ENCODE data around the gene GRK5. TPM values are rescaled to one million over a fixed set of nuclear protein-coding genes. Genes with fewer than 3 reads are reported as not detected.

GRK5 gene
- total RNA-seq, 1 experiment from 2014 or later: 1.2 TPM

DNA sequence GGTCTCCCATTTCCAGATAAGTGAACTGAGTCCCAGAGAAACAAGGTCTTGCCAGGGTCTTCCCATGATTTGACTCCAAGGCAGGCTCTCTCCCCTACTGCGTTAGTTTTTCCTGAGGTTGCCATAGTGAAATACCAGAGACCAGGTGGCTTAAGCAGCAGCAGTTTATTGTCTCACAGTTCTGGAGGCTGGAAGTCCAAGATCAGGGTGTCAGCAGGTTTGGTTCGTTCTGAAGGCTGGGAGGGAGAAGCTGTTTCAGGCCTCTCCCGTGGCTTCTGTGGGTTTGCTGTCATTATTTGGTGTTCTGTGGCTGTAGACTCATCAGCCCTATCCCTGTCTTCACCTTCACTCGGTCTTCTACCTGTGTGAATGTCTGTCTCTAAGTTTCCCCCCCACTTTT, 129.9 kb downstream of the GRK5 start:
- H3K23me2 ChIP-seq (ENCODE audit: insufficient read length, low read depth, low read length, poor library complexity, severe bottlenecking): no peaks in the 10 kb centered on the region
- H3K18ac ChIP-seq (ENCODE audit: insufficient read length, low read depth, low read length): no peak overlapping the region
- no peak for TF ChIP-seq CTCF (conservative IDR thresholded peaks at IDR 0.05)
- H3K27me3 ChIP-seq (ENCODE audit: insufficient read depth, low read length): no peaks in the 10 kb centered on the region
- H3K23ac ChIP-seq (ENCODE audit: insufficient read length, low read depth, low read length): no peak overlapping the region
- no peak overlapping the region for H2AK5ac ChIP-seq (ENCODE audit: insufficient read length, low read length)
- no peaks in the 10 kb centered on the region for H3K79me2 ChIP-seq (ENCODE audit: insufficient read depth, low read length)
- no peak overlapping the region for H2BK5ac ChIP-seq (ENCODE audit: insufficient read length, low read length)
- no peak overlapping the region for H4K5ac ChIP-seq (ENCODE audit: insufficient read length, low read depth, low read length)
- H4K20me1 ChIP-seq (ENCODE audit: control insufficient read depth, insufficient read depth, insufficient read length): no peaks in the 10 kb centered on the region
- Mint-ChIP-seq H3K27me3 (ENCODE audit: low read depth) (peaks cover 2% of the 10 kb centered on the region; the same call in 1 of the 2 replicates), H3K4me1 (peaks cover 0 to 5% of the 10 kb centered on the region in 2 experiments; a peak in 2 of 4 replicates), H3K36me3 (ENCODE audit: insufficient read depth in 1 of 3, low read depth in 3 of 3) (no peaks in the 10 kb centered on the region), H3K9me3 (no peaks in the 10 kb centered on the region), H3K4me3 (no peak overlapping the region), H3K27ac (no peak overlapping the region)
- H3K4me1 ChIP-seq (ENCODE audit: insufficient read depth, low read length): no peaks in the 10 kb centered on the region
- no peak overlapping the region for H3K4ac ChIP-seq (ENCODE audit: low read depth, low read length)
- WGBS (ENCODE audit: extremely low coverage, insufficient read length, low lambda C conversion rate): no CpG with 5 or more reads among the region's 4 CpGs
- no peaks in the 10 kb centered on the region for H3K9me3 ChIP-seq (ENCODE audit: control insufficient read depth, low read depth, low read length)
- no peak overlapping the region for H2BK120ac ChIP-seq (ENCODE audit: low read depth, low read length, poor library complexity, severe bottlenecking)
- no peak overlapping the region for H2BK12ac ChIP-seq (ENCODE audit: insufficient read length, low read depth, low read length)
- no peak overlapping the region for H3T11ph ChIP-seq (ENCODE audit: low read length)
- H3K9ac ChIP-seq (ENCODE audit: extremely low read depth, insufficient read length, low read length): no peak overlapping the region
- no peak overlapping the region for H2AFZ ChIP-seq (ENCODE audit: low read length)
- no peak overlapping the region for H2BK20ac ChIP-seq (ENCODE audit: low read depth, low read length, poor library complexity, severe bottlenecking)
- H3K27ac ChIP-seq (ENCODE audit: insufficient read length, low read depth, low read length): no peak overlapping the region
- no peak overlapping the region for H4K91ac ChIP-seq (ENCODE audit: insufficient read length, low read depth, low read length)
- no peak overlapping the region for H3K14ac ChIP-seq (ENCODE audit: insufficient read depth, low read length)
- no peak overlapping the region for H3K56ac ChIP-seq (ENCODE audit: insufficient read length, low read depth, low read length)
- no peak overlapping the region for H4K8ac ChIP-seq (replicated peaks; ENCODE audit: insufficient read length, low read depth, low read length)
- H2BK15ac ChIP-seq (ENCODE audit: low read depth, low read length): no peak overlapping the region
- no peak for DNase-seq
- no peaks in the 10 kb centered on the region for H3K79me1 ChIP-seq (ENCODE audit: insufficient read depth, low read depth, low read length, poor library complexity, severe bottlenecking)
- no peak overlapping the region for H3K4me2 ChIP-seq (ENCODE audit: insufficient read depth, insufficient read length, low read length)

Data from H9 (cell line).